ENCODE data around the gene FBLN2. TPM values are rescaled to one million over a fixed set of nuclear protein-coding genes. Genes with fewer than 3 reads are reported as not detected.
A peak's percentile ranks its signal among the peaks of the same experiment; 100 is the strongest.

The FBLN2 gene
- total RNA-seq, 1 donor from 2014 or later: 67.5 TPM

DNA sequence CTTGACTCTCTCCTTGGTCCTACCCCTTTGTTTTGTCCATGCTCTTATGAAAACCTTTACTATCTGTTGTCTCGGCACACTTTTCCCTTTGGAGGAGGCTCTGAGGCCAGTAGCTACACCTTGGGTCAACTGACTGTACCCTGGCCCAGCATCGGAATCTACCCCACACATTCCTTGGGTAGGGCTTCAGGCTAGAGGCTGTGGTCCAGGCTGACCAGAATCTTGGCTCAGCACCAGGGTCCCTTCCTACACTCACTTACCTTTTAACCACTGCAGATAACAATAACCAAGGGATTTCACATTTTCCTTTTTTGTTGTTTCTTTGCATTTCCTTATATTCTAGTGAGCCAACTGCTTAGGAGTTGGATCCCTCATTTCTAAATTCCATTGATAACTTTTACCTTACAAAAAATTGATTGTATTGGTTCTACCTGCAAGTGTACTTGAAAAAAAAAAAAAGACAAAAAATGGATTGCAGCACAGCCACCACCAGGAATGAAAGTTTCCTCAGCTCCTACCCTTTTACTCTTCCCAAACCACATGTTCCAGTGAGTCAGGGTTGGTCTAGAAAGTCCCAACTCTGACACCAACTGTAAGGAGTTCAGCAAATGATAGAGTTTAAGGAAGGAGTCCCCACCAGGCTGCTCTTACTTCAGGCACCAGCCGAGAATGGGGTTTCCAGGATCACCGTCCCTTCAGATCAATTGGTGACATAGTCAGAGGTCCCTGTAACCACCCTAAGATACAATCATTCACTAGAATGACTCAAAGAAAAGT is 95.6 kb downstream of the FBLN2 start:
- Mint-ChIP-seq H3K4me1 (no peaks in the 10 kb centered on the region), H3K4me3 (no peak overlapping the region), H3K9me3 (no peaks in the 10 kb centered on the region), H3K27ac (no peak overlapping the region), H3K36me3 (no peaks in the 10 kb centered on the region), H3K27me3 (ENCODE audit: low read depth) (peaks cover 11% of the 10 kb centered on the region)
- DNase-seq (ENCODE audit: low spot score in 2 of 2, unreplicated experiment in 2 of 2): no peak
- no peak for TF ChIP-seq CTCF (IDR thresholded peaks at IDR 0.05; ENCODE audit: unreplicated experiment)

DNA sequence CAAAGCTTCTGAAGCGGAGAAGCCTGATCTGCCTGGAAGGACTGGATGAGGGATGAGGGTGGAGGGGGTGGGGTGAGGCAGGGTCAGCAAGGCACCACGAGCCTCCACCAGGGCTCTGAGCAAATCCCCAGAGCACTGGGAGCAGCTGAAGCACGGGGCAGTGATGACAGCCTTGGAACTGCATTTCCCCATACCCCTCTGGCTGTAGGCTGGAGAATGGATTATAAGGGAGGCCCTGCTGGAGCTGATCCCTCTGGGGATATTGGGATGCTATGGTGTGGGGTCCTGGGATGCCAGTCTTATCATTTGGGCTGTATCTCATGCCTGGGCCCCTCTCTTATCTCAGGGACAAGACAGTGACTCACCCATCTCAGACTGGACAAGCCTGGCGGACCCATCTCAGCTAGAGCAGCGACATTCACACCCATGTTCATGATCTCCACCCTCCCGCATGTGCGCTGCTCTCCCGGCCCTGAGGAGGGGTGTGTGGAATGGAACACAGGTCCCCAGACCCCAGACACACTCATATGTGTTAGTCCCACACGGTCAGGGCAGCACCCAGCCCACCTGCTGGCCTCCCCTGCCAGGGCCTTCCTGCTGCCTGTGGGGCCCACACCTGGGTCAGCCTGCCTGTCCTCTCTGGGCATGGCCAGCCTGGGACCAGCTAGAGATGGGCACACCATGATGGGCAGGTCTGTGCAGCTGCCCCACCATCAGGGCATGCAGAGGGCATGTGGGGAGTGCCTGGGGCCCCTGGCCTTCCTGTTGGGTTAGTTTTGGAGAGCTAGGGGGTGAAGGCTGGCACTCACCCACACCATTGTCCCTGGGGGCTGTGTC is 97.1 kb downstream of the FBLN2 start:
- H3K36me3 Mint-ChIP-seq: no peaks in the 10 kb centered on the region
- no peak overlapping the region for H3K4me3 Mint-ChIP-seq
- H3K4me1 Mint-ChIP-seq: peaks cover 3% of the 10 kb centered on the region
- H3K27me3 Mint-ChIP-seq (ENCODE audit: low read depth): peaks cover 21% of the 10 kb centered on the region
- H3K9me3 Mint-ChIP-seq: no peaks in the 10 kb centered on the region
- no peak overlapping the region for H3K27ac Mint-ChIP-seq
- no peak for TF ChIP-seq CTCF (IDR thresholded peaks at IDR 0.05; ENCODE audit: unreplicated experiment)
- DNase-seq (ENCODE audit: low spot score in 2 of 2, unreplicated experiment in 2 of 2): no peak

- H3K27me3 Mint-ChIP-seq (ENCODE audit: low read depth): peaks cover 33% of the 10 kb centered on the region
- no peak for TF ChIP-seq CTCF (IDR thresholded peaks at IDR 0.05; ENCODE audit: unreplicated experiment)
- no peak for DNase-seq (ENCODE audit: low spot score in 2 of 2, unreplicated experiment in 2 of 2)
- H3K9me3 Mint-ChIP-seq: no peaks in the 10 kb centered on the region
- no peak overlapping the region for H3K27ac Mint-ChIP-seq
- no peaks in the 10 kb centered on the region for H3K36me3 Mint-ChIP-seq
- peaks cover 3% of the 10 kb centered on the region for H3K4me1 Mint-ChIP-seq
- H3K4me3 Mint-ChIP-seq: no peak overlapping the region
These were observed 98.6 kb downstream of the FBLN2 start for GRCh38 chr3:13647298-13648059.

GRCh38 chr3:13648060-13649001 is 99.4 kb downstream of the FBLN2 start:
- no peak overlapping the region for H3K4me3 Mint-ChIP-seq
- TF ChIP-seq CTCF (IDR thresholded peaks at IDR 0.05; ENCODE audit: unreplicated experiment): peak; percentile 95
- H3K27ac Mint-ChIP-seq: no peak overlapping the region
- H3K4me1 Mint-ChIP-seq: peaks cover 3% of the 10 kb centered on the region
- peaks cover 35% of the 10 kb centered on the region for H3K27me3 Mint-ChIP-seq (ENCODE audit: low read depth)
- no peaks in the 10 kb centered on the region for H3K9me3 Mint-ChIP-seq
- DNase-seq (ENCODE audit: low spot score in 2 of 2, unreplicated experiment in 2 of 2): peak; percentile 69 to 94
- H3K36me3 Mint-ChIP-seq: no peaks in the 10 kb centered on the region
